ENCODE measurements around the gene L1TD1.

DNA sequence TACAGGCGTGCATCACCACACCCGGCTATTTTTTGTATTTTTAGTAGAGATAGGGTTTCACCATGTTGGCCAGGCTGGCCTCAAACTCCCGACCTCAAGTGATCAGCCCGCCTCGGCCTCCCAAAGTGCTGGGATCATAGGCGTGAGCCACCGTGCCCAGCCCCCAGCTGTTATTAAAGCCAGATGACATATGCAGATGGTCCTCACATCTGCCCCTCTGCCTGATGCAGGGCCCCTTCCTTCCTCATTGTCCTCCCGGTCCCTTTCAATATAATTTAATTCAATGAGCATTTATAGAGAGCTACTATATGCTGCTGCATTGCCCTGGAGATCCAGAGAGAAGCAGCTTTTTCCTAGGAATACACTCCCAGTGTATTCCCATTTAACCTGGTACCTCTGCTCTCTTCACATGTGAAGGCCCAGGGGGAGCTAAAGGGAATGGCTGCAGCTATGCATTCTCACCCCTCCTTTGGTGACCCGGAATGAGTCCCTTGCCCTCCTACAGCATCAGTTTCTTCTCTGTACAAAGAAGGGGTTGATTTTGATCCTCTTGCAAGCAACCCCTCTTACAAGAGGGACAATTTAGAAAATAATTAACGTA lies 55.6 kb downstream of the L1TD1 start:
- TF ChIP-seq, protein P1, sequence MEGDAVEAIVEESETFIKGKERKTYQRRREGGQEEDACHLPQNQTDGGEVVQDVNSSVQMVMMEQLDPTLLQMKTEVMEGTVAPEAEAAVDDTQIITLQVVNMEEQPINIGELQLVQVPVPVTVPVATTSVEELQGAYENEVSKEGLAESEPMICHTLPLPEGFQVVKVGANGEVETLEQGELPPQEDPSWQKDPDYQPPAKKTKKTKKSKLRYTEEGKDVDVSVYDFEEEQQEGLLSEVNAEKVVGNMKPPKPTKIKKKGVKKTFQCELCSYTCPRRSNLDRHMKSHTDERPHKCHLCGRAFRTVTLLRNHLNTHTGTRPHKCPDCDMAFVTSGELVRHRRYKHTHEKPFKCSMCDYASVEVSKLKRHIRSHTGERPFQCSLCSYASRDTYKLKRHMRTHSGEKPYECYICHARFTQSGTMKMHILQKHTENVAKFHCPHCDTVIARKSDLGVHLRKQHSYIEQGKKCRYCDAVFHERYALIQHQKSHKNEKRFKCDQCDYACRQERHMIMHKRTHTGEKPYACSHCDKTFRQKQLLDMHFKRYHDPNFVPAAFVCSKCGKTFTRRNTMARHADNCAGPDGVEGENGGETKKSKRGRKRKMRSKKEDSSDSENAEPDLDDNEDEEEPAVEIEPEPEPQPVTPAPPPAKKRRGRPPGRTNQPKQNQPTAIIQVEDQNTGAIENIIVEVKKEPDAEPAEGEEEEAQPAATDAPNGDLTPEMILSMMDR (IDR thresholded peaks at IDR 0.05), result no peak
- TF ChIP-seq POLR2AphosphoS5 (IDR thresholded peaks at IDR 0.05), result no peak
- TF ChIP-seq POLR2A (IDR thresholded peaks at IDR 0.05; ENCODE audit: low read depth), result no peak
